Measurements from ENCODE around the gene KDM4B. TPM values are rescaled to one million over a fixed set of nuclear protein-coding genes. Genes with fewer than 3 reads are reported as not detected.
A peak's percentile ranks its signal among the peaks of the same experiment; 100 is the strongest.

KDM4B gene
- total RNA-seq, 2 donors from 2014 or later = 49.1 to 54.0 TPM

DNA sequence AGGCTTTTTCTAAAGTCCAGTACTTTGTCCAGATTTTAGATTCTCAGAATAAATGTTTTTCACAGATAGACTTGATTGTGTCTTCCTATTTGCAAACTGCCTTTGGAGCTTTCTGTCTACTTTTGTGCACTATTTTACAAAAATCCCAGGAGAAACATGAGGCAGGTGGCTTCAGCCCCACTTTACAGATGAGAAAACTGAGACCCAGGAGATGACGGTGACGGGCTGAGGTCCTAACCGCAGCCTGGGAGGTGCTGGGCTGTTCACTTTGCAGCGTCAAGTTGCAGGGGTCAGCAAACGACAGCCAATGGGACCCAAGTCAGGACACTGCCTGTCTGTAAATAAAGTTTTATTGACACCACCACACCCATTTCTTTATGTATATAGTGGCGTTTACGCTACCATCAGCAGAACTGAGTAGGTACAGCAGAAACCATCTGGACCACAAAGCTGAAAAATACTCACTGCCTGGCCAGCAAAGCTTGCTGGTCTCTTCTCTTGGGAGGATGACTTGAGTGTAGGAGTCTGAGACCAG is 6.8 kb upstream of the KDM4B start:
- DNase-seq (ENCODE audit: low spot score) = no peak
- Histone ChIP-seq H3K27me3 (replicated peaks; ENCODE audit: insufficient read depth) (no peaks in the 10 kb centered on the region), H3K9me3 (no peaks in the 10 kb centered on the region), H3K4me3 (no peak overlapping the region), H3K27ac (no peak overlapping the region), H3K36me3 (no peaks in the 10 kb centered on the region), H3K4me1 (ENCODE audit: control insufficient read depth in 1 of 2, low read depth in 2 of 2) (no peaks in the 10 kb centered on the region)
- TF ChIP-seq, protein P1, sequence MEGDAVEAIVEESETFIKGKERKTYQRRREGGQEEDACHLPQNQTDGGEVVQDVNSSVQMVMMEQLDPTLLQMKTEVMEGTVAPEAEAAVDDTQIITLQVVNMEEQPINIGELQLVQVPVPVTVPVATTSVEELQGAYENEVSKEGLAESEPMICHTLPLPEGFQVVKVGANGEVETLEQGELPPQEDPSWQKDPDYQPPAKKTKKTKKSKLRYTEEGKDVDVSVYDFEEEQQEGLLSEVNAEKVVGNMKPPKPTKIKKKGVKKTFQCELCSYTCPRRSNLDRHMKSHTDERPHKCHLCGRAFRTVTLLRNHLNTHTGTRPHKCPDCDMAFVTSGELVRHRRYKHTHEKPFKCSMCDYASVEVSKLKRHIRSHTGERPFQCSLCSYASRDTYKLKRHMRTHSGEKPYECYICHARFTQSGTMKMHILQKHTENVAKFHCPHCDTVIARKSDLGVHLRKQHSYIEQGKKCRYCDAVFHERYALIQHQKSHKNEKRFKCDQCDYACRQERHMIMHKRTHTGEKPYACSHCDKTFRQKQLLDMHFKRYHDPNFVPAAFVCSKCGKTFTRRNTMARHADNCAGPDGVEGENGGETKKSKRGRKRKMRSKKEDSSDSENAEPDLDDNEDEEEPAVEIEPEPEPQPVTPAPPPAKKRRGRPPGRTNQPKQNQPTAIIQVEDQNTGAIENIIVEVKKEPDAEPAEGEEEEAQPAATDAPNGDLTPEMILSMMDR (IDR thresholded peaks at IDR 0.05) = no peak
- no peak for ATAC-seq (ENCODE audit: insufficient number of reproducible peaks, low FRiP score, low read depth)

DNA sequence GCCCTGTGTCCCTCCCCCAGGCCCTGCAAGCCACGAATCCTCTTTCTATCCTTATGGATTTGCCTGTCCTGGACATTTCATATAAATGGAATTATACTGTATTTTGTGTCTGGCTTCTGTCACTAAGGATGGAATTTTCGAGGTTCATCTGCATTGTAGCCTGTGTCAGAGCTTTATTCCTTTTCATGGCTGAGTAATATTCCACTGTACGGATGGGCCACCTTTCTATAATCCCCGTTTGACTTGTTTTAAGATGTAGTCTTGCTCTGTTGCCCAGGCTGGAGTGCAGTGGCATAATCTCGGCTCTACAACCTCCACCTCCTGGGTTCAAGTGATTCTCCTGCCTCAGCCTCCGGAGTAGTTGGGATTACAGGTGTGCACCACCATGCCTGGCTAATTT is 3.9 kb upstream of the KDM4B start:
- TF ChIP-seq, protein P1 (IDR thresholded peaks at IDR 0.05) = no peak
- Histone ChIP-seq H3K27me3 (replicated peaks; ENCODE audit: insufficient read depth) (no peaks in the 10 kb centered on the region), H3K9me3 (no peaks in the 10 kb centered on the region), H3K27ac (no peak overlapping the region), H3K36me3 (no peaks in the 10 kb centered on the region), H3K4me1 (ENCODE audit: control insufficient read depth in 1 of 2, low read depth in 2 of 2) (peaks cover 2 to 8% of the 10 kb centered on the region in 2 donors), H3K4me3 (no peak overlapping the region)
- DNase-seq (ENCODE audit: low spot score) = no peak
- ATAC-seq (ENCODE audit: insufficient number of reproducible peaks, low FRiP score, low read depth) = no peak

- ATAC-seq (ENCODE audit: insufficient number of reproducible peaks, low FRiP score, low read depth) = no peak
These were observed 2.3 kb upstream of the KDM4B start for GRCh38 chr19:4966591-4966990.

DNA sequence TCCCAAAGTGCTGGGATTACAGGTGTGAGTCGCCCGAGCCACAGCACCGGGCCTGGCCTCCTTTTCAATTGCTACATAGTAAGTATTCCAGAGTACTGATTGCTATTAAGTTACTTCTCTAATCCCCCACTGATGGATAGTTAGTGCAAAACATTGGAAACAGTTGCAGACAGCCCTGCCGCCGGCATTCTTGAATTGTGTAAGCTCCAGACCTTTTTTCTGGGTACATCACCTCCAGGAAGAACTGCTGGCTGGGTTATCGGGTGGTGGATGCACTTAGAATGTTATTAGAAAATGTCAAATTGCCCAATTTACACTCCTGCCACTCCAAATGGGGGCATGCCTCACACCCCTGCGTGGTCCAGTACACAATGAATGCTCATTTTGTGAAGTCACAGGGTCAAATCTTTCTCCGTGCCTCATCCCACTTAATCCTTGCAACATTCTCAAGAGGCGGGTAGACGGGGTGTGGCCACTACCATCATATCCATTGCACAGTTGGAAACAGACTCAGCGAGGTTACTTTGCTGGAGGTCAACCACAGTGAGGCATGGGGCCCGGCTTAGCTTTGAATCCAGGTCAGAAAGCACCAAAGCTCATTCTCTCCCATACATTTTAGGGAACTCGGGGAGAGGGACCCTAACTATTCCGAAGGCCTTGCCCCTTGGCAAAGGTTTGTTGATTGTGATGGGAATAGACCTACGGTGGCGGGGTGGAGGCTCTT is 1.0 kb upstream of the KDM4B start:
- Histone ChIP-seq H3K4me1 (ENCODE audit: control insufficient read depth in 1 of 2, low read depth in 2 of 2) (peaks cover 17 to 35% of the 10 kb centered on the region in 2 donors), H3K36me3 (no peaks in the 10 kb centered on the region), H3K27ac (peak overlapping the region in 1 of 2 donors; percentile 28), H3K27me3 (replicated peaks; ENCODE audit: insufficient read depth) (no peaks in the 10 kb centered on the region), H3K4me3 (peak overlapping the region; percentile 63), H3K9me3 (no peaks in the 10 kb centered on the region)
- no peak for ATAC-seq (ENCODE audit: insufficient number of reproducible peaks, low FRiP score, low read depth)
- no peak for DNase-seq (ENCODE audit: low spot score)
- TF ChIP-seq, protein P1 (IDR thresholded peaks at IDR 0.05) = no peak

More at GRCh38 chr19:4966591-4966990, 2.3 kb upstream of the KDM4B start:
- no peaks in the 10 kb centered on the region for H3K36me3 ChIP-seq
- no peak for DNase-seq (ENCODE audit: low spot score)
- no peaks in the 10 kb centered on the region for H3K27me3 ChIP-seq (replicated peaks; ENCODE audit: insufficient read depth)
- no peaks in the 10 kb centered on the region for H3K9me3 ChIP-seq
- H3K27ac ChIP-seq = no peak overlapping the region
- H3K4me1 ChIP-seq (ENCODE audit: control insufficient read depth in 1 of 2, low read depth in 2 of 2) = peaks cover 12 to 23% of the 10 kb centered on the region in 2 donors
- H3K4me3 ChIP-seq = no peak overlapping the region
- TF ChIP-seq, protein P1 (IDR thresholded peaks at IDR 0.05) = no peak

DNA sequence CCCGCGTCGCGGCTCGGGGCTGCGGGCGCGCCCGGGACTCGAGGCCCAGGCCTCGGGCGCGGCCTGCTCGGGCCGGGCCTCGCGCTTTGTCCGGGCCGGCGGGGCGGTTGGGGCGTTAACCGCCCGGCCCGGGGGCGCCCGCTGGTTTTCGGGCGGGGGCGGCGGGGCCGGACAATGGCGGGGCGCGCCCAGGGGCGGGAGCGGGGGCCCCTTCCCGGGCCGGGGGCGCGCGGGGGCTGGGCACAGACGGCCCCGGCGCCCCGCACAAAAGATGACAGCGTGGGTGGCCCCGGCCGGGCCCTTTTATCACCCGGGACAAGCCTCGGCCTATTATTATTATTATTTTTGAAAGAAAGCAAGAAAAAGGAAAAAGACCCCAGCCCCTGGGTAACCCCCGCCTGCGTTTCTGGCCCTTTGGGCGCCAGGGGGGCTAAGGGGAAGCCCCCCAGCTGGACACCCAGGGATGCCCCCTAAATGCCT is 419 bp downstream of the KDM4B start:
- ATAC-seq (ENCODE audit: insufficient number of reproducible peaks, low FRiP score, low read depth) (peak; percentile 5), DNase-seq (ENCODE audit: low spot score) (no peak)
- H3K4me1 ChIP-seq (ENCODE audit: control insufficient read depth in 1 of 2, low read depth in 2 of 2) = peaks cover 17 to 36% of the 10 kb centered on the region in 2 donors
- H3K27ac ChIP-seq = no peak overlapping the region
- TF ChIP-seq, protein P1 (IDR thresholded peaks at IDR 0.05) = no peak
- H3K27me3 ChIP-seq (replicated peaks; ENCODE audit: insufficient read depth) = no peaks in the 10 kb centered on the region
- no peaks in the 10 kb centered on the region for H3K36me3 ChIP-seq
- H3K4me3 ChIP-seq = peak overlapping the region; percentile 76
- no peaks in the 10 kb centered on the region for H3K9me3 ChIP-seq

All from thoracic aorta (tissue), 2 donors.